Mesendoderm (in vitro differentiated cells): ENCODE data around the gene AMY1C. TPM values are rescaled to one million over a fixed set of nuclear protein-coding genes. Genes with fewer than 3 reads are reported as not detected.
"Not testable (repeated sequence)": the region's sequence is repeated elsewhere in the genome, so short reads cannot be mapped to it uniquely, and the experiment has no call there.

Experiments
- DNase-seq: peaks from one replicate; pipeline ENCODE4 v3.0.0; 2013
- H2AK5ac ChIP-seq: 2 replicates; pipeline ENCODE4 v1.6.1; 2013; ENCODE audit warnings: low read length, inconsistent platforms
- H2BK120ac ChIP-seq: 2 replicates; pipeline ENCODE4 v1.6.1; 2013; ENCODE audit warnings: low read depth, mild to moderate bottlenecking, low read length, moderate library complexity, mixed read lengths
- H2BK15ac ChIP-seq: replicated peaks from 2 replicates; pipeline ENCODE4 v1.6.1; 2013; ENCODE audit warnings: low read depth, mild to moderate bottlenecking, moderate library complexity
- H2BK5ac ChIP-seq: 2 replicates; pipeline ENCODE4 v1.6.1; 2013; ENCODE audit warnings: low read length, inconsistent platforms
- H3K18ac ChIP-seq: 2 replicates; pipeline ENCODE4 v1.6.1; 2013; ENCODE audit warnings: mild to moderate bottlenecking, low read length, mixed read lengths
- H3K23ac ChIP-seq: one replicate; pipeline ENCODE4 v1.6.1; 2013; ENCODE audit warnings: low read length
- H3K27ac ChIP-seq: 2 replicates; pipeline ENCODE4 v1.5.1; 2013; ENCODE audit warnings: low read depth, mild to moderate bottlenecking, inconsistent platforms, low read length, moderate library complexity
- H3K27me3 ChIP-seq: 2 replicates; pipeline ENCODE4 v1.6.1; 2013; ENCODE audit warnings: low read length, control low read depth, mild to moderate bottlenecking, inconsistent platforms; ENCODE audit not compliant: insufficient read depth, poor library complexity
- H3K36me3 ChIP-seq: 2 replicates; pipeline ENCODE4 v1.6.1; 2013; ENCODE audit warnings: low read length, inconsistent platforms; ENCODE audit not compliant: control insufficient read depth, insufficient read depth
- H3K4ac ChIP-seq: one replicate; pipeline ENCODE4 v1.6.1; 2013; ENCODE audit warnings: low read depth, mild to moderate bottlenecking, low read length, moderate library complexity
- H3K4me1 ChIP-seq: 2 replicates; pipeline ENCODE4 v1.6.1; 2013; ENCODE audit warnings: low read depth, low read length, inconsistent platforms; ENCODE audit not compliant: control insufficient read depth
- H3K4me2 ChIP-seq: 2 replicates; pipeline ENCODE4 v1.6.1; 2013; ENCODE audit warnings: low read length
- H3K4me3 ChIP-seq: 2 replicates; pipeline ENCODE4 v1.5.1; 2013; ENCODE audit warnings: mild to moderate bottlenecking, low read length
- H3K56ac ChIP-seq: one replicate; pipeline ENCODE4 v1.6.1; 2013; ENCODE audit warnings: low read length
- H3K79me1 ChIP-seq: 2 replicates; pipeline ENCODE4 v1.6.1; 2013; ENCODE audit warnings: low read length, inconsistent platforms
- H3K79me2 ChIP-seq: 2 replicates; pipeline ENCODE4 v1.6.1; 2013; ENCODE audit warnings: mild to moderate bottlenecking, low read length; ENCODE audit not compliant: control insufficient read depth, insufficient read depth
- H3K9ac ChIP-seq: 2 replicates; pipeline ENCODE4 v1.6.1; 2013; ENCODE audit warnings: low read length, inconsistent platforms
- H4K5ac ChIP-seq: one replicate; pipeline ENCODE4 v1.6.1; 2013; ENCODE audit warnings: low read length
- H4K8ac ChIP-seq: one replicate; pipeline ENCODE4 v1.6.1; 2013; ENCODE audit warnings: low read depth, mild to moderate bottlenecking, control low read depth, low read length, moderate library complexity
- WGBS: extraction: QIAGEN DNeasy Blood & Tissue Kit; methylation state at CpG from one replicate; pipeline ENCODE4 v1.1.7; 2013; ENCODE audit warnings: low lambda C conversion rate, missing lambda C conversion rate; ENCODE audit not compliant: insufficient coverage; ENCODE audit errors: extremely low coverage; 5-methylcytosine and 5-hydroxymethylcytosine counted together
- polyA plus RNA-seq, 2 experiments: library from polyadenylated mRNA; stranded (reverse); fragments of 200-250 nt; gene quantifications; one replicate each; pipeline ENCODE4 v1.2.3, GENCODE V29; 2013

AMY1C gene
- not detected for polyA plus RNA-seq (2013, experiment 1 of 2)
- polyA plus RNA-seq (2013, experiment 2 of 2): not detected

GRCh38 chr1:103749598-103749997, at the start of gene AMY1C:
Gene AMY1C, plus strand, starts transcription at chr1:103749898. Its CDS starts 572 bp downstream, at chr1:103750470.
- not testable (repeated sequence) for H3K27me3 ChIP-seq, H3K79me2 ChIP-seq, DNase-seq, H3K56ac ChIP-seq, H3K23ac ChIP-seq, H4K8ac ChIP-seq, H3K4me1 ChIP-seq, H3K4ac ChIP-seq, H3K9ac ChIP-seq, H2BK120ac ChIP-seq, H2BK15ac ChIP-seq, H4K5ac ChIP-seq, H3K18ac ChIP-seq, H2AK5ac ChIP-seq, H3K4me3 ChIP-seq, H3K27ac ChIP-seq, H3K36me3 ChIP-seq, H2BK5ac ChIP-seq, H3K4me2 ChIP-seq, H3K79me1 ChIP-seq
- WGBS: no CpG with 5 or more reads among the region's 5 CpGs

DNA sequence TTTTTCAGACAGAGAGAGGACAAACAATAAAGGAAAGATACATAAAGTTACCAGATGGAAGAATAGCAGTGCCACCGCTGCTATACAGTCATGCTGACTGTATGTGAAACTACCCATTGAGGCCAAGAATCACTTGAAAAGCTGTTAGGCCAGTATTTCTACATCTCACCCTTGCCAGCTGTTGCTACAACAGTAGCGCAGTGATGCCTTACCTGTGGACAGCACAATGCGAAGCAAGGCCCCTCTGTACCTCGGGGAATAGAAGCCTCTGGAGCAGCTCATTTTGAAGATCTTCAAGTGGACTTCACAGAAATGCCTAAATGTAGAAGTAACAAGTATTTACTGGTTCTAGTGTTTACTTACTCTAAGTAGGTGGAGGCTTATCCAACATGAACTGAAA, 49.0 kb upstream of the AMY1C start:
- H3K27me3 ChIP-seq, H3K36me3 ChIP-seq, H3K79me2 ChIP-seq, H3K23ac ChIP-seq, H3K79me1 ChIP-seq, H3K18ac ChIP-seq, H3K27ac ChIP-seq, H2BK15ac ChIP-seq, DNase-seq, H4K8ac ChIP-seq, H3K4me2 ChIP-seq, H4K5ac ChIP-seq, H2AK5ac ChIP-seq, H2BK120ac ChIP-seq, H3K9ac ChIP-seq, H3K4ac ChIP-seq, H3K4me1 ChIP-seq, H2BK5ac ChIP-seq, H3K56ac ChIP-seq, H3K4me3 ChIP-seq: not testable (repeated sequence)
- no CpG with 5 or more reads among the region's 4 CpGs for WGBS

DNA sequence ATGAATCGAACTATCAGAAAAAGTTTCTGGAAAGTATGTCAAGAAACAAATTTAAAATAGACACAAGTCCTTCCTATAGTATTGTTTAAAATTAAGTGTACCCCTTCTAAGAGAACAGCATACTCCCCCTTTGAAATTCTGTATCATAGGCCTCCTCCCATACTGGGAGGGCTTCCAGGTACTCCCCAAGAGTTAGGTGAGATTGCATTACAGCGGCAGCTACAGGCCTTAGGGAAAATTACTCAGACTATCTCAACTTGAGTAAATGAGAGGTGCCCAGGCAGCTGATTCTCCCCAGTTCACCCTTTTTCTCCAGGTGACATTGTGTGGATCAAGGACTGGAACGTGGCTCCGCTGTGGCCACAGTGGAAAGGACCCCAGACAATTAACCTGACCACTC, 48.4 kb upstream of the AMY1C start:
- not testable (repeated sequence) for H3K79me1 ChIP-seq, H3K56ac ChIP-seq, H3K4ac ChIP-seq, H3K9ac ChIP-seq, H3K4me1 ChIP-seq, H4K8ac ChIP-seq, H3K23ac ChIP-seq, H3K4me3 ChIP-seq, H3K27me3 ChIP-seq, DNase-seq, H2AK5ac ChIP-seq, H3K36me3 ChIP-seq, H3K79me2 ChIP-seq, H3K18ac ChIP-seq, H2BK5ac ChIP-seq, H3K27ac ChIP-seq, H2BK120ac ChIP-seq, H4K5ac ChIP-seq, H2BK15ac ChIP-seq, H3K4me2 ChIP-seq
- no CpG with 5 or more reads among the region's 4 CpGs for WGBS

DNA sequence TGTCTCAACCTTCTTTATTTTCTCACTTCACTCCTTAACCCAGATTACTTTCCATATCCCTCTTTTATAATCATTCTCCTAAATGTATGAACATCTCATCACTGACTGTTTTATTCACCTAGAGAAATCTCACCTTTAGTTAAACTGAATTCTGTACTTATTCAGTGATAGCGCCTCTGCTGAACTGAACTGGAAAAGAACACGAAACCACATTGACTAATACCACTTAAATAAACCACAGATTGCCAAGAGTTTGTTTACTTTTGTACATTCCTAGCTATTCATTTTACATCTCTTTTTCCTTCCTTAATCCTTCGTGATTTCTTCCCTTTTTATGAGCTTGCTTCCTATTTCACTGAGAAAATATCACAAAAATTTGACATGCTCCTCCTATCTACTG, 42.0 kb upstream of the AMY1C start:
- not testable (repeated sequence) for H3K36me3 ChIP-seq, H3K56ac ChIP-seq, H3K9ac ChIP-seq, H3K79me2 ChIP-seq, H3K23ac ChIP-seq, H3K4me3 ChIP-seq, H3K79me1 ChIP-seq, H3K4ac ChIP-seq, H4K8ac ChIP-seq, H4K5ac ChIP-seq, H2BK120ac ChIP-seq, H3K18ac ChIP-seq, H2AK5ac ChIP-seq, H3K4me1 ChIP-seq, H3K27me3 ChIP-seq, DNase-seq, H2BK15ac ChIP-seq, H3K4me2 ChIP-seq, H2BK5ac ChIP-seq, H3K27ac ChIP-seq
- WGBS: no CpG with 5 or more reads among the region's 3 CpGs

DNA sequence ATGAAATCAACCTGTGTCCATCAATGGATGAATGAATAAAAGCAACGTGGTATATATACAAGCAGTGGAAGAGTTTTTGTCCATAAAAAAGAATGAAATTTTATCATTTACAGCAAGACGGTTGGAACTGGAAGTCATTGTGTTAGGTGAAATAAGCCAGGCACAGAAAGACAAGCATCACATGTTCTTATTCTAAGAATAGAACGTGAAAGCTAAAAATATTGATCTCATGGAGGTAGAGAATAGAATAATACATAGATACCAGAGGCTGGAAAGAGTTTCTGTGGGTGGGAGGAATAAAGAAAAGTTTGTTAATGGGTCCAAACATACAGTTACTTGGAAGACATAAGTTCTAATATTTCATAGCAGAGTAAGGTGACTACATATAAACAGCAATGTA, 39.3 kb upstream of the AMY1C start:
- not testable (repeated sequence) for H2BK120ac ChIP-seq, H3K27ac ChIP-seq, H3K56ac ChIP-seq, H4K5ac ChIP-seq, H3K79me1 ChIP-seq, H3K4me2 ChIP-seq, DNase-seq, H3K4me3 ChIP-seq, H3K9ac ChIP-seq, H3K79me2 ChIP-seq, H3K27me3 ChIP-seq, H2BK5ac ChIP-seq, H3K23ac ChIP-seq, H3K4ac ChIP-seq, H2AK5ac ChIP-seq, H3K4me1 ChIP-seq, H2BK15ac ChIP-seq, H3K36me3 ChIP-seq, H4K8ac ChIP-seq, H3K18ac ChIP-seq
- no CpG with 5 or more reads among the region's 3 CpGs for WGBS

GRCh38 chr1:103717404-103717803, 32.3 kb upstream of the AMY1C start:
- not testable (repeated sequence) for H3K27me3 ChIP-seq, H2BK120ac ChIP-seq
- WGBS: no CpG with 5 or more reads among the region's 6 CpGs

More at GRCh38 chr1:103717404-103717803, 32.3 kb upstream of the AMY1C start:
- not testable (repeated sequence) for H3K4me1 ChIP-seq, H3K79me1 ChIP-seq, H3K9ac ChIP-seq, H3K4me3 ChIP-seq, H3K79me2 ChIP-seq, H4K5ac ChIP-seq, H4K8ac ChIP-seq, H3K4me2 ChIP-seq, H3K56ac ChIP-seq, H3K27ac ChIP-seq, H3K36me3 ChIP-seq, H3K4ac ChIP-seq, H2BK5ac ChIP-seq, H2BK15ac ChIP-seq, DNase-seq, H2AK5ac ChIP-seq, H3K18ac ChIP-seq, H3K23ac ChIP-seq
